DND-41 (cell line): ENCODE measurements around the gene DCLK1.

ENCODE experiments used
- EZH2 ChIP-seq: IDR thresholded peaks from 3 replicates; pipeline ENCODE4 v1.6.1; 2012; ENCODE audit warnings: borderline replicate concordance, low read depth, mild to moderate bottlenecking, moderate library complexity, low read length, inconsistent platforms; ENCODE audit not compliant: severe bottlenecking
- TF ChIP-seq, protein P1 (sequence below): IDR thresholded peaks from 2 replicates; pipeline ENCODE4 v1.5.1; 2012; ENCODE audit warnings: borderline replicate concordance, low read length, moderate library complexity, mild to moderate bottlenecking; ENCODE audit not compliant: poor library complexity, severe bottlenecking; ENCODE audit errors: extremely low read depth

GRCh38 chr13:35797991-35798390, 333.2 kb downstream of the DCLK1 start:
- TF ChIP-seq, protein P1, sequence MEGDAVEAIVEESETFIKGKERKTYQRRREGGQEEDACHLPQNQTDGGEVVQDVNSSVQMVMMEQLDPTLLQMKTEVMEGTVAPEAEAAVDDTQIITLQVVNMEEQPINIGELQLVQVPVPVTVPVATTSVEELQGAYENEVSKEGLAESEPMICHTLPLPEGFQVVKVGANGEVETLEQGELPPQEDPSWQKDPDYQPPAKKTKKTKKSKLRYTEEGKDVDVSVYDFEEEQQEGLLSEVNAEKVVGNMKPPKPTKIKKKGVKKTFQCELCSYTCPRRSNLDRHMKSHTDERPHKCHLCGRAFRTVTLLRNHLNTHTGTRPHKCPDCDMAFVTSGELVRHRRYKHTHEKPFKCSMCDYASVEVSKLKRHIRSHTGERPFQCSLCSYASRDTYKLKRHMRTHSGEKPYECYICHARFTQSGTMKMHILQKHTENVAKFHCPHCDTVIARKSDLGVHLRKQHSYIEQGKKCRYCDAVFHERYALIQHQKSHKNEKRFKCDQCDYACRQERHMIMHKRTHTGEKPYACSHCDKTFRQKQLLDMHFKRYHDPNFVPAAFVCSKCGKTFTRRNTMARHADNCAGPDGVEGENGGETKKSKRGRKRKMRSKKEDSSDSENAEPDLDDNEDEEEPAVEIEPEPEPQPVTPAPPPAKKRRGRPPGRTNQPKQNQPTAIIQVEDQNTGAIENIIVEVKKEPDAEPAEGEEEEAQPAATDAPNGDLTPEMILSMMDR, result no peak
- TF ChIP-seq EZH2, result no peak
